GM21737 (cell line): ENCODE results near the gene TBC1D2B.

Experiments used
- ATAC-seq: cut with Tn5 transposase; IDR thresholded peaks from one replicate; pipeline ENCODE4 v1.9.1; 2021; ENCODE audit warnings: mild to moderate bottlenecking, moderate library complexity; ENCODE audit not compliant: unreplicated experiment

The TBC1D2B gene

GRCh38 chr15:78037779-78038305 is 39.7 kb downstream of the TBC1D2B start:
- no peak for ATAC-seq

- no peak for ATAC-seq
These were observed 40.2 kb downstream of the TBC1D2B start for GRCh38 chr15:78037328-78037727.

GRCh38 chr15:78035861-78036476 is 41.5 kb downstream of the TBC1D2B start:
- no peak for ATAC-seq

- ATAC-seq = no peak
These were observed 42.2 kb downstream of the TBC1D2B start for GRCh38 chr15:78035321-78035751.

- peak; percentile 60 for ATAC-seq
These were observed 42.9 kb downstream of the TBC1D2B start for GRCh38 chr15:78034495-78035191.

DNA sequence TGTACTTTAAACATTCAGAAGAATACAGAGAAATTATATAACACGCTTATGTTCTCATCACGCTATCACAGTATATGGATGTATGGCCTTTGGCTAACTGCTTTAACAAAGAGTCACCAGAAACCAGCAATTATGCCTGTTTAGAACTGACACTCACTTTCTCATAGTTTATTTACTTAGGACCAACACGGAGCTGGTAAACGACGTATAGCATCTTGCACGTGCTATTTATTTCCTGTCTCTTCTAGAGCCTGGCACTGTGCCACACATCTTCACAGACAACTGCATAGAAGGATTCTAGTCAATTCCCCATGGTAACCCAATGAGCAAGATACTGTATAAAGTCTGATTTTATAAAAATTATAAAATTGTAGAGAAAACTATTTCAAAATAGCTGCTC is 43.6 kb downstream of the TBC1D2B start:
- ATAC-seq = peak; percentile 8

DNA sequence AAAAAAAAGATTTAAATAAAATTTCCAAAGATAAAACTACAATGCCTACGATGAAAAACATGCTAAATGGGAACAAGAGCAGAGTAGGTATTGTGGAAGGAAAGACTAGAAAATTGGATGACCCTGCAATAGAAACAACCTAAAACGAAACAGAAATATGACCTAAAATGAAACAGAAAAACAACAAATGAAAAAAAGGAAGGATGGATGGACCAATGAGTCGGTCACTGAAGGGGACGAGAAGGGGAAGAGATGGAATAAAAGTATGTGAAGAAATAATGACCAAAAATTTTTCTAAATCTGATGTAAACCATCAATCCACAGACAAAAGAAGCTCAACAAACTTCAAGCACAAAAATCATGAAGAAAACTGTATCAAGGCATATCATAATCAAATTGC is 44.8 kb downstream of the TBC1D2B start:
- no peak for ATAC-seq

- no peak for ATAC-seq
These were observed 52.6 kb downstream of the TBC1D2B start for GRCh38 chr15:78024883-78025282.

DNA sequence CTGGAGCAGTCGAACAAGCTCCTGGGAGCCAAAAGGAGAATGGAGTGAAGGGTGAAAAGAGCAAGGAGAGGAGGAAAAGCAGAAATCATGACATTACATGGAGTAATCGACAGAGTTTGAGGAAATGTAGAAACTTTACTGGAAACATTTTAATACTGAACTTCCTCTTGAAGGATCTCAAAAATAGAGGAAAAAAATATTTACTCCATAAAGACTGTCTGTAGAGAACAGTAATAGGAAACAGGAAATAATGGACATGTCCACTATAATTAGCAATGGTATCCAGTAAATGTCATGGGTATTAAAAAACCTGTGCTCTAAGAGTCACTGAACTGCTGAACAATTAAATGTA is 53.0 kb downstream of the TBC1D2B start:
- ATAC-seq = no peak

DNA sequence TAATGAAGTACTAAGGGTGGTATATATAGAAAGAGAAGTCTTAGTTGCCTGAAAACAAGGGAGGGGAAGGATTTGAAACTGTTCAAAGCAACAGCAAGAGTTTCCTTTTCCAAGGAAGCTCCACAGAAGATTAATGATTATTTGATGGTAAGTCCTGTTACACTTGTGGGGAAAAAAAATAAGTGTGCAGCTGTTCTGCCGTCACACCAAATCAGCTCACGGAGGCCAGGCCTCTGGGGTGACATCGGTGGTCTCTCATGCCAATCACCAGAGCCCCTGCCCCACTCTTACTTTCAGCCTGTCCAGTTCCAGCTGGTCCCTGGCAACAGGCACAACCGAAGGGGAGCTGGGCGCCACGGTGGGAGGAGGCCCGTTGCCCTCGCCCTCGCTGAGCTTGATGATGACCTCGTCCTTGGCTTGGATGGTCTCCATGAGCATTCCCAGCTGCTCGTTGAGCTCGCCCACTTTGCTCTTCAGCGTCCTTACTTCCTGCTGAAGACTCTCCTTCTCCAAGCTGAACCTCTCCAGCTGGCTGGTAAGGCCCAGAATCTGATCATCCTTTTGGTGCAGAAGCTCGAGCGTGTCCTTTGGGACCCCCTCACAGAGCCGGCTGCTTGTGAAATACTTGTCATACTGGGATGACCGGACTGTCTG is 53.5 kb downstream of the TBC1D2B start:
- ATAC-seq = no peak

- no peak for ATAC-seq
These were observed 54.3 kb downstream of the TBC1D2B start for GRCh38 chr15:78023081-78023665.

GRCh38 chr15:78021761-78022160 is 55.8 kb downstream of the TBC1D2B start:
- ATAC-seq = no peak

DNA sequence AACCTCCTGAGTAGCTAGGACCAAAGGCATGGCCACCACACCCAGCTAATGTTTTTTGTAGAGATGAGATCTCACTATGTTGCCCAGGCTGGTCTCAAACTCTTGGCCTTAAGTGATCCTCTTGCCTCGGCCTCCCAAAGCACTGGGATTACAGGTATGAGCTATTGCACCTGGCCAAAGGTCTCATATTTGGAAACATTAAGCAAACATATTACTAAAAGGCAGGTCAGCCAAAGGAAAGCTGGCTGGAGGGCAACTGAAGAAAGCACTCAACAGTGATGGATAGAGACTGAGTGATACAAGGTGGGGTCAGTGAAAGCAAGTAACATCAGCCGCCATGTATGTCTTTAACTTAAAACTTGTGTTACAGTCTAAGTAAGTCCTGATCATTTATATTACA is 57.5 kb downstream of the TBC1D2B start:
- ATAC-seq = no peak

- ATAC-seq = peak; percentile 74
These were observed 58.4 kb downstream of the TBC1D2B start for GRCh38 chr15:78018946-78019644.

- no peak for ATAC-seq
These were observed 59.1 kb downstream of the TBC1D2B start for GRCh38 chr15:78018445-78018844.

DNA sequence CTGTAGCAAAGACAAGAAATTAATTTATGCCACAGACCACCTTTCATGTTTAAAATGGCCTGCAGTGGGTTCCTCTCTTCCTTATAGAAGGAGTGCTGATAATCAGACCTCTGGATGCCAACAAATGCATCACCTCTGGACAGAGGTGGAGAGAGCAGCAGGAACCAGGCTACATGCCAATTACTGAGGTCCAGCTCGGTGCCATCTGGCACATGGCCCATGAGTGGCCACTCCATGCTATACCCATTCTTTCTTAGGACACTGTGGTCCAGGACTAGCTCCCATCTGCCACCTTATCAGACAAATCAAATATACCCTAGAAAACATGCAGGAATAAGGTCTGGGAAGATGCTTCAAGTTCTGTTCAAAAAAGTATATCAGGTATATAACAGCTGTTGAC is 60.7 kb downstream of the TBC1D2B start:
- no peak for ATAC-seq

GRCh38 chr15:78012643-78013077 is 64.9 kb downstream of the TBC1D2B start:
- ATAC-seq = no peak

GRCh38 chr15:78010067-78010466 is 67.4 kb downstream of the TBC1D2B start:
- ATAC-seq = no peak

DNA sequence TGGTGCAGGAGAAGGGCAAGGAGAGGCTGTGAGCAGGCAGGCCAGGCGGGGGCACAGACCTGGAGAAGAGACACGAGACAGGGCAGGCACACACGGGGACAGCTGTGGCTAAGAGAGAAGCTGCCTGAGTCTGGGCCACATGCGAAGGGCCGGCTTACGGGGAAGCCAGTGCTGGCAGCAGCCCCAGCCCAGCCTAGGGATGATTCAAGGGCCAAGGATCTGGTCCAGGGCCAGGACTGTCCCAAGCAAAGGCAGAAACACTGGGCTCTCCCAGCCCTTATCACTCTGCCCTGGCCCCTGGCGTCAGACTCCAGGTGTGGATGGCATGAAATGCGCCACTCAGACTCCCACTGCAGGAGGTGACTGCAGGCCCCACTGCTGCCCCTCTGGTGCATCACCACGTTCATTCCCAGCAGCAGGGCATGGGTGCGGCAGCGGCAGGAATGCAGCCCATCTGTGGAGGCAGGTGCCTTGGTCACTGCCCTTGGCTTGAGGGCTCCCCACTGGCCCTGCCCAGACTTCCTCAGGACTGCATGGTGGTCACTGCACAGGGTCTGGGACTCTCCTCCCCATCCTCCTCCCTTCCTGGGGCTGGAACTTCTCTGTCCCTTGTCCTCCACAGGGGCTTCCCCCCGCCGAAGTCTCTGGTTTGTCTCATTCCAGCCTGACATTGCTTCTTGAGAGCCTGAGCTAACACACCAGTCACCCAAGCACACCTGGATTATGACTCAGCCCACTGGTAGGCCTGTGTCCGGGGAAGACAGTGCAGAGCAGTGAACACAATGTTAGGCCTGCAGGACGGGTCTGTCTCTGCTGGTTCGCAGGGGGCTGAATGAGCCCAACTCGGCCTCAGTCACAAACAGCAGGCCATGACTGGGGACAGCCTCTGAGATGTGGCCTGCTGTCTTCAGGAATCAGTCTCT is 69.3 kb downstream of the TBC1D2B start:
- ATAC-seq = no peak
